Duodenal mucosa (tissue), 2 donors: ENCODE results near the gene LPCAT4.

Source experiments
- H3K27ac ChIP-seq: one replicate; pipeline ENCODE4 v1.7.0; 2013; ENCODE audit warnings: low read depth, low read length
- H3K27me3 ChIP-seq, 2 donors: one replicate each; pipeline ENCODE4 v1.7.0; 2013; ENCODE audit warnings: low read length in 2 of 2, control low read depth in 1 of 2; ENCODE audit not compliant: insufficient read depth in 2 of 2, control insufficient read depth in 1 of 2
- H3K36me3 ChIP-seq, 2 donors: one replicate each; pipeline ENCODE4 v1.7.0; 2013; ENCODE audit warnings: low read length in 2 of 2, control low read depth in 1 of 2; ENCODE audit not compliant: insufficient read depth in 2 of 2, control insufficient read depth in 1 of 2
- H3K4me1 ChIP-seq, 2 donors: one replicate each; pipeline ENCODE4 v1.7.0; 2013; ENCODE audit warnings: low read length in 2 of 2, control low read depth in 1 of 2; ENCODE audit not compliant: insufficient read depth in 2 of 2, control insufficient read depth in 1 of 2
- H3K4me3 ChIP-seq, 2 donors: one replicate each; pipeline ENCODE4 v1.7.0; 2013; ENCODE audit warnings: low read length in 2 of 2, low read depth in 1 of 2
- H3K9ac ChIP-seq, 2 donors: one replicate each; pipeline ENCODE4 v1.7.0; 2013; ENCODE audit warnings: low read length in 2 of 2, low read depth in 1 of 2
- H3K9me3 ChIP-seq, 2 donors: one replicate each; pipeline ENCODE4 v1.7.0; 2013; ENCODE audit warnings: low read length in 2 of 2, control low read depth in 1 of 2; ENCODE audit not compliant: control insufficient read depth in 1 of 2

Gene LPCAT4

DNA sequence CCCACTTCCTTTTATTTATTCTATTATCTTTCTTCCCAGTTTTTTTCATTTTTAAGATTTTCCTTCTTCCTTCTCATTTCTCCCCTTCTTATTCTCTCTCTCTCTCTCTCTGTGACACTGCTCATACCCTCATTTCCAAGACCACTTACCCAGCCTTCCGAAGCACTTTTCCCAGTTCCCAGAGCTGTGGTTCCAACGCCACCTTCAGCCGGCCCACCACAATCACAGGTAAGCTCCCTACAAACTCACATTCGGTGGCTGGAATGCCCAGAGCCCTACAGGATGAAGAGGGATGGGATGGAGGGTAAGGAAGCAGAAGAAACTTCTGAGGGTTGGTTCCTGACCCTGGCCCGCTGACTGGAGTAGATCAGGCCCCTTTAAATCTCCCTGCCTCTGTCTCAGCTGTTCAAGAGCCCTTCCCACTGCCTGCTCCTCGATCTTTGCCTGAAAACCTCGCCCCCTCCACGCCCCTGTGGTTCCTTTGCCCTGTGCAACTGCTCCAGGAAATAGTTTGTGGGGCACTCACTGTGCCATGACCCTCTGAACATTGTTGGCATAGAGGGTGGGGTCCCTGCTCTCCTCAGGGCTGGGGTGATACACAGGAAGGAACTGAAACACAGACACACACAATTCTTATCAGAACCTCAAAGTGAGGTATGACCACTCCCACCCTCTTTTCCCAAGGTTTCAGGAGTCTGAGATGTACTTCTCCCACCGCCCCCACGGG lies 4.8 kb downstream of the LPCAT4 start:
- Histone ChIP-seq H3K4me3 (peak overlapping the region; percentile 1 to 45), H3K9me3 (no peaks in the 10 kb centered on the region), H3K4me1 (peaks cover 59% of the 10 kb centered on the region in 2 donors), H3K36me3 (peaks cover 11 to 55% of the 10 kb centered on the region in 2 donors), H3K27ac (peak overlapping the region; percentile 47), H3K9ac (peak overlapping the region; percentile 42 to 69), H3K27me3 (no peaks in the 10 kb centered on the region)

- Histone ChIP-seq H3K36me3 (peaks cover 21 to 64% of the 10 kb centered on the region in 2 donors), H3K9me3 (no peaks in the 10 kb centered on the region), H3K27ac (no peak overlapping the region), H3K9ac (peak overlapping the region in 1 of 2 donors; percentile 14), H3K4me3 (no peak overlapping the region), H3K4me1 (peaks cover 59% of the 10 kb centered on the region in 2 donors), H3K27me3 (no peaks in the 10 kb centered on the region)
Measured at GRCh38 chr15:34361278-34361677, 5.7 kb downstream of the LPCAT4 start.

DNA sequence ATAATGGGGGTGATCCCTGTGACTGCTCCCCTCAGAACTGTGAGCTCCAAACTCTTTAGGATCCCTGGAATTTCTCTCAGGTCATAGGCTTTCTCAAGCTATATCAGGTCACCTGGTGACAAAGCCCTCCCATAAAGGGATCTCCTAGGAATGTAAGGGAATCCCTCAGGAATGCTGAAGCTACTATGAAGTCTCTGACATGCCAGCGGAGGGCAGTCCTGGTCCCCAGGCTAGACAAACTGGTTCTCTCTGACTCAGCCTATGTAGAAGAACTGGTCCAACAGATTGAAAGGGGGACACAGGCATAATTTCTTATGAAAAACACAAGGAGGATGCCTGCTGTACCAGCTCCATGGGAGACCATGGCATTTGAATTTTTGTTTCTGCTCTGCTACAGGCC lies 6.7 kb downstream of the LPCAT4 start:
- peaks cover 24 to 74% of the 10 kb centered on the region in 2 donors for H3K36me3 ChIP-seq
- no peaks in the 10 kb centered on the region for H3K9me3 ChIP-seq
- no peaks in the 10 kb centered on the region for H3K27me3 ChIP-seq
- H3K4me3 ChIP-seq: no peak overlapping the region
- H3K9ac ChIP-seq: no peak overlapping the region
- peaks cover 49 to 51% of the 10 kb centered on the region in 2 donors for H3K4me1 ChIP-seq
- no peak overlapping the region for H3K27ac ChIP-seq

DNA sequence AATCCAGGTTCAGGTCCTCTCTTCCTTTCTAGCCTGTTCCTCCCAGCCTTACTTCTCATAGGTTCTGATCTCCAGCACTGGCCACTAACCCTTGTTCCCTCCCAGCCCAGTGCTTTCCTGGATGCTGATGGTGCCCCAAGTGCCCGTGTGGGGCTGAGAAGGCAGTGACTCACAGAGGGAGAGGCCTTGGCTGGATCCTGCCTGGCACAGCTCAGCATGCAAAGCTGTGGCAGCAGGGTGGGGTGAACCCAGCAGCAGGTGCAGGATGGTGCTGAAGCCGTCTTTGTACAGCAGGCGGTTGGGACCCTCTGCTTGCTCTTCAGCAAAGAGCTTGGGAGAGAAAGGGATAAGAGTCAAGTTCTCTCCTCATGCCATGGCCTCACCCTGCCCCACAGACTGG lies 7.6 kb downstream of the LPCAT4 start:
- H3K27ac ChIP-seq: peak overlapping the region; percentile 13
- H3K4me1 ChIP-seq: peaks cover 42 to 45% of the 10 kb centered on the region in 2 donors
- no peak overlapping the region for H3K9ac ChIP-seq
- H3K27me3 ChIP-seq: no peaks in the 10 kb centered on the region
- H3K4me3 ChIP-seq: no peak overlapping the region
- no peaks in the 10 kb centered on the region for H3K9me3 ChIP-seq
- H3K36me3 ChIP-seq: peaks cover 27 to 82% of the 10 kb centered on the region in 2 donors

- H3K9ac ChIP-seq: no peak overlapping the region
- H3K36me3 ChIP-seq: peaks cover 28 to 84% of the 10 kb centered on the region in 2 donors
- peaks cover 39 to 44% of the 10 kb centered on the region in 2 donors for H3K4me1 ChIP-seq
- no peaks in the 10 kb centered on the region for H3K27me3 ChIP-seq
- H3K4me3 ChIP-seq: no peak overlapping the region
- H3K9me3 ChIP-seq: no peaks in the 10 kb centered on the region
- no peak overlapping the region for H3K27ac ChIP-seq
Measured at GRCh38 chr15:34358948-34359347, 8.0 kb downstream of the LPCAT4 start.

- Histone ChIP-seq H3K9me3 (no peaks in the 10 kb centered on the region), H3K4me1 (peaks cover 35 to 38% of the 10 kb centered on the region in 2 donors), H3K27me3 (no peaks in the 10 kb centered on the region), H3K27ac (no peak overlapping the region), H3K4me3 (no peak overlapping the region), H3K36me3 (peaks cover 28 to 82% of the 10 kb centered on the region in 2 donors), H3K9ac (no peak overlapping the region)
Measured at GRCh38 chr15:34358367-34358766, 8.6 kb downstream of the LPCAT4 start.

GRCh38 chr15:34357653-34358052 lies 9.3 kb downstream of the LPCAT4 start:
- Histone ChIP-seq H3K27ac (no peak overlapping the region), H3K9me3 (no peaks in the 10 kb centered on the region), H3K4me1 (peaks cover 28 to 31% of the 10 kb centered on the region in 2 donors), H3K4me3 (no peak overlapping the region), H3K36me3 (peaks cover 28 to 78% of the 10 kb centered on the region in 2 donors), H3K9ac (no peak overlapping the region), H3K27me3 (no peaks in the 10 kb centered on the region)

DNA sequence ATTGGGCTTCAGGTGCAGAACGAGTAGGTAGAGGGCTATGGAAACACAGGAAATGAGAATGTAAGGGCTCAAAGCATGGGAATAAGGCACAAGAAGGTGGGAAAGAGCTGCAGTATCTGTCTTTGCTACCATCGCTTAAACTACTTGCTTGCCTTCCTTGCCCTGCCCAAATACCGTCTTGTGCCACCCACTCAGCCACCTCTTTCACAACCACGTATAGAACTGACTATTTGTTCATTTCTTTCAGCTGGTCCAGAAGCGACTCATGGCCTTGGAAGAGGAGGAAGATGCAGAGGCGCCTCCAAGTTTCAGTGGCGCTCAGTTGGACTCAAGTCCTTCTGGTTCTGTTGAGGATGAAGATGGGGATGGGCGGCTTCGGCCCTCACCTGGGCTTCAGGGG lies 11.8 kb downstream of the LPCAT4 start:
- H3K4me1 ChIP-seq: peaks cover 12 to 13% of the 10 kb centered on the region in 2 donors
- H3K4me3 ChIP-seq: no peak overlapping the region
- H3K36me3 ChIP-seq: peaks cover 23 to 64% of the 10 kb centered on the region in 2 donors
- no peak overlapping the region for H3K27ac ChIP-seq
- no peak overlapping the region for H3K9ac ChIP-seq
- no peaks in the 10 kb centered on the region for H3K27me3 ChIP-seq
- H3K9me3 ChIP-seq: no peaks in the 10 kb centered on the region

- Histone ChIP-seq H3K9me3 (no peaks in the 10 kb centered on the region), H3K36me3 (peaks cover 23 to 55% of the 10 kb centered on the region in 2 donors), H3K4me1 (peaks cover 2 to 4% of the 10 kb centered on the region in 2 donors), H3K9ac (no peak overlapping the region), H3K4me3 (no peak overlapping the region), H3K27ac (no peak overlapping the region), H3K27me3 (no peaks in the 10 kb centered on the region)
Measured at GRCh38 chr15:34354286-34354685, 12.7 kb downstream of the LPCAT4 start.

DNA sequence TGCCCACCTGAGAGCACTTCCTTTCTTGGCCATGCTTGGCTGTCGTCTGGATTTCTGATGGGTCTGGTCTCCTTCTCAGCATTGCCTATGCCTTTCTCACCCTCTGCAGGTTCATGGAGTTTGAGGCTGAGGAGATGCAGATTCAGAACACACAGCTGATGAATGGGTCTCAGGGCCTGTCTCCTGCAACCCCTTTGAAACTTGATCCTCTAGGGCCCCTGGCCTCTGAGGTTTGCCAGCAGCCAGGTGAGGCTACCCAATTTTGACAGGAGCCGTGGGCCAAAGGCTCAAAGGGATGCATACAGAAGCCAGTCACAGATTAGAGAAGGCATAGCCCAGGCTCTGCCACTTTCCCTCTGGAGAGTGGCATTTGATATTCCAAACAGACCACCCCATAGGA lies 13.4 kb downstream of the LPCAT4 start:
- Histone ChIP-seq H3K27ac (no peak overlapping the region), H3K27me3 (no peaks in the 10 kb centered on the region), H3K36me3 (peaks cover 23 to 49% of the 10 kb centered on the region in 2 donors), H3K9me3 (no peaks in the 10 kb centered on the region), H3K4me3 (no peak overlapping the region), H3K4me1 (no peaks in the 10 kb centered on the region), H3K9ac (no peak overlapping the region)
